Fibroblast of gingiva (primary cell): ENCODE measurements around the gene PPP1R14D.
"Not testable (repeated sequence)": the region's sequence is repeated elsewhere in the genome, so short reads cannot be mapped to it uniquely, and the experiment has no call there.

Experiments
- DNase-seq: peaks from one replicate; pipeline ENCODE4 v3.0.0-alpha.2; 2011; ENCODE audit warnings: low read depth

Gene PPP1R14D, protein sequence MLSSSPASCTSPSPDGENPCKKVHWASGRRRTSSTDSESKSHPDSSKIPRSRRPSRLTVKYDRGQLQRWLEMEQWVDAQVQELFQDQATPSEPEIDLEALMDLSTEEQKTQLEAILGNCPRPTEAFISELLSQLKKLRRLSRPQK

DNA sequence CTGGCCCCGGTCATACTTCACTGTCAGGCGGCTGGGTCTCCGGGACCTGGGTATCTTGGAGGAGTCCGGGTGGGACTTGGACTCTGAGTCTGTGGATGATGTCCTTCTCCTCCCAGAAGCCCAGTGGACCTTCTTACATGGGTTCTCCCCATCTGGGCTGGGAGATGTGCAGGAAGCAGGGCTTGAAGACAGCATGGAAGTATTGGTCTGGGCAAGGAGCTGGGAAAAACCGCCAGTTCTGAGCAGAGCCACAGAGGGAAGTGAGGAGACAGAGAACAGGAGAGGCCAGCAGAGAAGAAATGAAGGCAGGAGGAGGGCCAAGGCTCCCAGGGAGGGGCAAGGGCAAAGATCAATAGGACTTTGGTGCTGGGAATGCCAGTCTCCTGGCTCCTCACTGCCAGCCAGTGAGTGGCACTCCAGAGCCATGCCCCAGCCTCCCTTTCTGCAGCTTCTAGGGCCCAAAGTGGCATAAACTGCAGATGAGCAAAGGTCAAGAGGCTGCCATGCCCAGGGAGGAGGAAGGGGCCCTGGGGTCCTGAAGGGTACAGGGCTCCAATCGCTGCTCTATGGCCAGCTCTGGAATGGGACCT lies at the start of gene PPP1R14D:
PPP1R14D (minus strand) TSS at position 262 of the 590 bp plus-strand sequence; CDS start at position 195, 67 bp downstream.
- DNase-seq = no peak

DNA sequence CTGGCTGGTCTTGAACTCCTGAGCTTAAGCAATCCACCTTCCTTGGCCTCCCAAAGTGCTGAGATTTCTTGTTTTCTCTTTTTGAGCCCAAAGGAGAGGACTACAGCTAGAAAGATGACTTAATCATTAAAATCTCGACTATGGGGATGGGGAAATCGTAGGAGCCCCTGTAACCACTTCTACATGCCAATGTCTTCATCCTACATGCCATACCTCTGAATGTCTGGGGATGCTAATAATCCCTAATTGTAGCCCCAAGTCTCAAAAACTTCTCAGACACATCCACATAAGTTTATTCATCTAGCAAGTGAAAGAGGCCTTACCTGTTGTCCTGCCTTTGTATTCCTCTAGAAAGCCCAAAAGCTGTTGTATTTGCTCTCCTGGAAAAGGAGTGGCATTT lies 49.2 kb upstream of the PPP1R14D start:
- no peak for DNase-seq

DNA sequence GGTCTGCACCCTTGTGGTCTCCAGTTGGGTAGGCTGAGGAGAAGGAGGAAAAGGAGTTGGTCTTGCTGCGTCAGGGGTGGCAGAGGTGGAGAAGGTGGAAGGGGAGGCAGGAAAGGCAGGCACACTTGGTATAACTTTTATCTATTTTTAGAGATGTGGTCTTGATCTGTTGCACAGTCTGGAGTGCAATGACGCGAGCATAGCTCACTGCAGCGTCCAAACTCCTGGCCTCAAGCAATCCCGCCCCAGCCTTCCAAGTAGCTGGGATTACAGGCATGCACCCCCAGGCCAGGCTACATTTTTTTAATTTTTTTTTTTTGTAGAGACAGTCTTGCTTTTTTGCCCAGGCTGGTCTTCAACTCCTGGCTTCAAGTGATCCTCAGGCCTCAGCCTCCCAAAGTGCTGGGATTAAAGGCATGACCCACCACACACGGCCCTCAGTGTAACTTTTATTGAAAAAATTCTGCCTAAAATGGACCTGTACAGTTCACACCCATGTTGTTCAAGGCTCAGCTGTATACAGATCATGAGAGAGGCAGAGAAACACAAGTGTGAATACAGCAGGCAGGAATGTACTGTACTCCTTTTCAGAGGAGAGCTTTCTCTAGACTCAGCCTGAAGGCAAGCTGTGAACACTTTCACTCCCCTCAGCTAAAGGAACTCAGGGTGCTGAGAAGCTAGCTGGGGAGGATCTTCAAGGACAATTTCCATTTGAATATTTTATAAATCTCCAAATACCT lies 47.7 kb upstream of the PPP1R14D start:
- DNase-seq = no peak

DNA sequence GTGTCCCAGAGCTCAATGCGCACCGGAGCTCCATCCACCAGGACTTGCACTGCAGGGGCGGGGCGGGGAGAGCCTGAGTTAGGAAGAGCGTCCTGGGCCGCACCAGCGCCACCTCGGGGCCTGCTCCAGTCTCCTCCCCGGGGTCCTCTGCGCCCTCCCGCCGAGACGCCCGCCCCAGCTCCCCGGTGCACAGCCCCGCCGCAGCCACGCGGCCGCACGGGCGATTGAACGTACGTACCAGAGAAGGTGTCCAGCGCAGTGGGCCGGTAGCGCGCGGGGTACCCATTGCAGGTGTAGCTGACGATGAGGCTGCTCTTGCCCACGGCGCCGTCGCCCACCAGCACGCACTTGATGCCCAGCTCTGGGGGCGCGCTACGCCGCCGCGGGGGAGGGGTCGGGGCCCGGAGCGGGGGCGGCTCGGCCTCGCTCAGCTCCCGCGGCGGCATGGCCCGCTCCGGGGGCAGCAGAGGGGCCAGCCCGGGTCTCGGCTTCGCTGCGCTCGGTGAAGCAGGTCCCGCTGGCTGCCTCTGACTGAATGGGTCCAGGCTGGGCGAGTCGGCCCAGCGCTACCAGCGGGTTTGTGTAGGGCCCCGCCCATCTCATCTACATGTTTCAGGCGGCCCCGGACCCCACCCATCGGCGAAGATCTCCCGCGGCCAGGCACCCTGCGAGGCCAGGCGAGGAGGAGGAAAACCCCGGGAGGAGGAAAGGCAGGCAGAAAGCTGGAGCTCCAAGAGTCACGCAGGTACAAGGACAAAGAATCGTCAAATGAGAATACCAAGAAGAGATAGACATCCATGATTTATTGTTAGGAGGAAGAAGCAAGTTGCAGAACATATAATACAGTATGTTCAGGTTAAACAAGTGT lies 45.4 kb upstream of the PPP1R14D start, which contains the start of gene RHOV:
RHOV (minus strand) TSS at position 541 of the 868 bp plus-strand sequence; CDS start at position 446, 95 bp downstream.
- DNase-seq = peak; percentile 12

DNA sequence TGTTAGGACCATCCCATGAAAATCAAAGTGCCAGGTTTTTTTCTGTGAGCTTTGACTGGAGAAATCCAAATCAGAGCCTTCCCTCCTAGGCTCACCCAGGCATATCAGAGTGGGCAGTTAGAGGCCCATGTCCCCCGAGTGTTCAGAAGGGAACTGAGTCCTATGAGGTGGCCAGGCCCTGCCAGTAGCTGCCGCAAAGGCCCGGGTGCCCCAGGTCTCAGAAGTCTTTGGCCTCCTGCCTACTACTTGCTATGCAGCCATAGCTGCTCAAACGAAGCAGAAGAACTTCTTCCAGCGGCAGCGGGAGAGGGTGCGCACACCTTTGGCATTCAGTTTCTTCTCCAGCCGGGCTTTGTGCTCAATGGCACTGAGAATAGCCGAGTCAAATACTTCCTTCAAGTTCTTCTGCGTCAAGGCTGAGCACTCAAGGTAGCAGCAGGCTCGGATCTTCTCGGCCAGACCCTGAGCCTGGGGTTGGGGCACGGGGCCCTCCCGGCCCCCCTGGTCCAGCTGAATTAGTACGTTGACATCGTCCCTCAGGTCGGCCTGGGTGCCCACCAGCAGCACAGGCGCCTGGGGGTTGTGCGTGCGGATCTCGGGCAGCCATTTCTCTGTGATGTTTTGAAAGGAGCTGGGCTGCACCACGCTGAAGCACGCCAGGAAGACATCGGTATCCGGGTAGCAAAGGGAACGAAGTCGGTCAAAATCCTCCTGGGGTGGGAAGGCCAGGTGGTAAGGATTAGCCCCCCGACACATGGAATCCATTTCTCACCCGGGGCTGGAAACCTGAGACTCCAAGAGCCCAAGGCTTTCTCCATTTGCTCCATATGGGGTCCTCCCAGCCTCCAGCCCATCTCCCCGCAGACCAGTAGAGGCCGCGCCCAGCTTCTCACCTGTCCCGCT lies 44.5 kb upstream of the PPP1R14D start:
- DNase-seq = no peak

DNA sequence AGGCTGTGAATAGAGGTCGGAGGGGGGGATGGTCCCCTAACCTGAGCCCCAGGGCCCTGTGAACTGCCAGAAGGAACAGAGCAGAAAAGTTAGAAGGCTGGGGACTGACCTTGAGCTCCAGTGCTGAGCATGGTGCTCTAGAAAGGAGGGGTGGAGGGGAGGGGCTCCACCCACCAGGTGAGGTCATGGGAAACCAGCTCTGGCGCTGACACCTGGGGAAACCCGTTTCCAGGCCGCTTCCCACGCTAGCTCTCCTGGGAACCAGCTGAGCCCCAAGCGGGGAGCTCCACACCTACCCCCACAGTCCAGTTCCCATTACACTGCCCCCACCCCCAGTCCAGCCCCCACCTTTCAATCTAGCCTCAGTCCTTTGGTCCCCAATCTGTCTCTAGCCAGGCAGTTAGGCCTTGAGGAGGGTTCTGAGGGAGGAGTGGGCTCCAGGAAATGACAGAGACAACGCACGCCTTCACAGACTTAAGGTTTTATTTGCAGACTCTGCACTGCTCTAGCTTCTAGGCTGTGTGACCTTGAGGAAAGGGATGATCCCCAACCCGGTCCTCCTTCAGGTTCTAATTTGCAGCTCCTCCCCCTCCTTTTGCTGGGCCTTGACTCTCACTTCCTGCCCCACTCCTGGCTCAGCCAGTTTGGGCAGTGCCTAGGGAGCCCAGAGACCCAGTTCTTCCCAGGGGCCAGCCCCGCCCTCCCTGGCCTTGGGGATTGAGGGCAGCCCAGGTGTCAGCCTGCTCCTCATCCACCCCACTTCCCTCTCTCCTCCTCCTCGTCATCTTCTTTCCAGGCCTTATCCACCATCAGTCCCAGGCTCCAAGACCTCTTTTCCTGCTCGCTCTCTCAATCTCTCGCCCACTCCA lies 43.5 kb upstream of the PPP1R14D start:
- no peak for DNase-seq

DNA sequence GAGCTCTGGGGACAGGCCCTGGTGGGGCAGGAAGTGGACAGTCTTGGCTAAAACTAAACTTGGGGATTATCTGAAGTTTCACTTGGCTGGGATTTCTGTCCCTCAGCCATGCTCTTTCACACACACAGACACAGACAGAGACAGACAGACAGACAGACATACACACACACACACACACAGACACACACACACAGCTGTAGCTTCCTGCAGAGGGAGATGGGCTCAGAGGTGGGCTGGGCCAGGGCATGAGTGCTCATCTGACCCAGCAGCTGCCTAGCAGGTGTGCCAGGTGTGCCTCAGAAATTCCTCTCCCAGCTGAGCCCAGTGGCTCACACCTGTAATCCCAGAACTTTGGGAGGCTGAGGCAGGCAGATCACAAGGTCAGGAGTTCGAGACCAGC lies 42.2 kb upstream of the PPP1R14D start:
- no peak for DNase-seq

DNA sequence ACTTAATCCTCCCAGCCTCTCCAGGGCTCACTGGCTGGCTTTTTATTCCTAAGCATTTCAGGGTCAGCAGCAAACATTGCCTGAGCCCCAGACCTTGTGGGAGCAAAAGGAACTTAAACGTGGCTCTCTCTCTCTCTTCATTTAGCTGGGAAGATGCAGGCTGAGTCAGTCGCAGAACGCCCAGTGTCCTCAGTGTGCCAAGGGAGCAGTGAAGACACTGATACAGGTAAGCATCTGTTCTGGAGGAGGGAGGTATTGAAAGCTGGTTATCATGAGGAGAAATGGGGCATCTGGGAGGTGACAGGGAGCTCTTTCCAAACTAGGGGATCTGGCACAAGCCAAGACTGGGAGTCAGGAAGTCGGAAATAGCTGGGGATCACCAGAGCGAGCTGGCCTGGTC lies 41.2 kb upstream of the PPP1R14D start:
- no peak for DNase-seq

DNA sequence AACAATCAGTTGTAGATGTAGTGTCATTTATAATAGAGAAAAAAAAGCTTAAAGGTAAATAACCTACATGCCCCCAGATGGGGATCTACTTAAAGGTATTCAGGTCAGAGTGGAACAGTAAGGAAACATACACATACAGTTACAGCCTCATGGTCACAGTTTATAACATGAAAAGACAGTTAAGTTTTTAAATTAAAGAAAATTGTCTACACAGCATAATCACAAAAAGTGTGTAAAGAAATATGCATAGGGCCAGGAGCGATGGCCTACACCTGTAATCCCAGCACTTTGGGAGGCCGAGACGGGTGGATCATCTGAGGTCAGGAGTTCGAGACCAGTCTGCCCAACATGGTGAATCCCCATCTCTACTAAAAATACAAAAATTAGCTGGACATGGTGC lies 38.7 kb upstream of the PPP1R14D start:
- no peak for DNase-seq

DNA sequence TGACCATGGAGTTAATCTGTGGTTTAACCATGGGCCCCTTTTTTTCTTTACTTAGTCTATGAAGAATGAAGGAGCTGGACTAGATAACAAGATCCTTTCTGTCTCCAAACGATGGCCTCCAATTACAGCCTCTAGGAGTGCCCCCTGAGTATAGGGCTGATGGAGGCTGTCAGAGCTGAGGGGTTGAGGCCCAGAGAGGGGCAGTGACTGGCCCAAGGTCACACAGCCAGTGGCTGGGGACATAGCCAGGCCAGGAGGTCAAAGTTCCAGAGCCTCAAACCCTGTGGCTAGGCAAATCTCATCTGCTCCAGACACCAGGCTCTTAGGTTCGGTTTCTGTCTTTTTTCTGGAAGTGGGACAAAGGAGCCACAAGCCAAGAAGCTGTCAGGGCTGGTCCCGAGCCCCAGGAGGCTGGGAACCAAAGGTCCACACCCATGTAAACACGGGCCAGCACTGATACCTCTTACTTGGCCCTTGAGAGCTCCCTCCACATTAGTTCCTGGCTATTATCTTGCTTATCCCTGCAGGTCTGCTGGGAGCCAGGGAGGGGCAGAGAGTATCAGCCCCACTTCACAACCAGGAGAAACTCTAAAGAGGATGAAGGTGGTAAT lies 35.3 kb upstream of the PPP1R14D start:
- DNase-seq = no peak

DNA sequence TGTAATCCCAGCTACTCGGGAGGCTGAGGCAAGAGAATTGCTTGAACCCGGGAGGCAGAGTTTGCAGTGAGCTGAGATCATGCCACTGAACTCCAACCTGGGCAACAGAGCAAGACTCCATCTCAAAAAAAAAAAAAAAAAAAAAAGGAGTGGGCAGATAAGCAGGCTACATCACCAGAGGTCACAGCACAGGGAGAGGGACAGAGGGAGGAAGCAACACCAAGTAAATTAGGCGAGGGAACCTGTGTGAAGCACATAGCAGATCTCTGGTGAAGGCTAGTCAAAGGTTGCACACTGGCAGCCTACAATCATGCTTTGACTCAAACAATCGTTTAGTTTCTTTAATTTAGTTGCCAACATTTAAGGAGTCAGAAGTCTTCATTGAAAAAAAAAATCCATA lies 32.6 kb upstream of the PPP1R14D start:
- DNase-seq = not testable (repeated sequence)

DNA sequence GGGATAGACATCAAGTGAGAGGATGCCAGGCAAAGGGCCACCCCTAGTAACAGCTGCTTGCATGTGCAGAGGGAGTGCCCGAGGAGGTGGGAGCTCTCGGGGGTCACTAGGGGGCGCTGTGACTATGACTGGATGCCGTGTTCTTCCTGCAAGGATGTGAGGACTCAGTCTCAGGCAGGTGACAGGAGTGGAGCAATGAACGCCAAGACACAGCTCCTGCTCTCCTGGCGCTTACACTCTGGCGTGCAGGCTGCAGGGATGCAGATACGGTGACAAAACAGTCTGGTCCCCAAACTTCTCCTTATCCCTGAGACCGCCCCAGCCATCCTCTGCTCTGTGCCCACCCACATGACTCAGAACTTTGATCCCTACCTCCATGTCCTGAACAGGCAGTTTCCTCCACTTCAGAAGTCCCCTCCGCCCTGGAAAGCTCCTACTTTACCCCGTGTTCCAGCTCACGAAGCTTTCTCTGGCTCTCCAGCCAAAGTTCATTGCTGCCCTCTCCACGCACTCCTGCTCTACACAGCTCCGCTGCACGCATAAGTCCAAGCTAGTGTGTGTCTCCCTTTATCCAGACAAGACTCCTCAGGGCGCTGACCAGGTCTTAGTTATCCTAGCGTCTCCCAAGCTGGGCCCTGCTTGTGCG lies 30.8 kb upstream of the PPP1R14D start:
- peak; percentile 48 for DNase-seq

DNA sequence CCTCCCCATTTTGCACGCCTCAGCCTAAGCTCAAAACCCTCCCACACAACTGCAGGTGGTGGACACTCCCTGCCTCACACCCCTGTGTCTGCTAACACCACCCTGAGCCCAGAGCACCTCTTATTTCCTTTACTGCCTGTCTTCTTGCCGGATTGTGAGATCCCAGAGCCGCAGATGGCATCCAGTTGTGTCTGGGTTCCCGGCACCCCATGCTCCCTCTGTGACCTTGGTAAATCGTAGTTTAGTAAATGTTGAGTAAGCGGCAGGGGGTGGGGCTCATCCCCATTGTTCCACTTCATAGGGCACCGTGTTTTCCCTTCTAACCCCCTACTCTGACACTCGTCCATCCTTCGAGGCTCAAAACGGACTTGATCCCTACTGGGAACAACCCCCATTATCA lies 30.2 kb upstream of the PPP1R14D start:
- no peak for DNase-seq

DNA sequence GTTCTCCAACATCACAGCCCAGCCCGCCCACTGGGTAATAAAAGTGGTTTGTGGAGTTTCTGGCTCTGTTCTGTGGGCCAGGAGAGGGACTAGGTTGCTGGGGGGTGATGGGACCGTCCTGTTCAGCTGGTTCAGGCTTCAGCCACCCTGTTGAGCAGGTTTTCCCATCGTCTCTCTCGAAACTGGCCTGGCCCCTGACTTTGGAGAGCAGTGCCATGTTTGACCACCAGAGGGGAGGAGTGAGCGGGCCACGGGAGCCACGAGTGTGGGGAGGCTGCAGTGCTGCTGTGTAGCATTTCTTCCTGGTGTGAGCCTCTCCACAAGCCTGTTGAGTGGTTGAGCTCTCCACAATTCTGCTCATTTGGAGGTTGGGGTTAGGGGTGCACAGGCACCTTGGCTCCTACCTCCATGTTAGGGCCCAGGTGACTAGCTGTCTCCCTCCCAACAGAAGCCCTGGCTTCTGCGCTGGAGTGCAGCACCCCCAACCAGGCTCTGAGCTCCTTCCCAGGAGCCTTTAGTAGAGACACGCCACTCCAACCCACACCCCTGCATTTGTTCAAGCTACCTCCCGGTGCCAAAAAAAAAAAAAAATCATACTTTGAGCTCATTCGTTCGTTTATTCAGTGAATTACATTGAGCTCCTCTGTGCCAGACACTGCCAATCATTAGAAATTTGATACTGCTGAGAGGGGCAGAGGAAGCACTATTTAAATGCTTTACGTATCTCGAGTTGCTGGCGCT lies 29.3 kb upstream of the PPP1R14D start:
- peak; percentile 32 for DNase-seq

DNA sequence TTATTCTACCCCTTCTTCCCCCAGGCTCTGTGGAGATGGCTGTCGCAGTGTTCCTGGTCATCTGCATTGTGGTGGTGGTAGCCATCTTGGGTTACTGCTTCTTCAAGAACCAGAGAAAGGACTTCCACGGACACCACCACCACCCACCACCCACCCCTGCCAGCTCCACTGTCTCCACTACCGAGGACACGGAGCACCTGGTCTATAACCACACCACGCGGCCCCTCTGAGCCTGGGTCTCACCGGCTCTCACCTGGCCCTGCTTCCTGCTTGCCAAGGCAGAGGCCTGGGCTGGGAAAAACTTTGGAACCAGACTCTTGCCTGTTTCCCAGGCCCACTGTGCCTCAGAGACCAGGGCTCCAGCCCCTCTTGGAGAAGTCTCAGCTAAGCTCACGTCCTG lies 28.2 kb upstream of the PPP1R14D start:
- no peak for DNase-seq

DNA sequence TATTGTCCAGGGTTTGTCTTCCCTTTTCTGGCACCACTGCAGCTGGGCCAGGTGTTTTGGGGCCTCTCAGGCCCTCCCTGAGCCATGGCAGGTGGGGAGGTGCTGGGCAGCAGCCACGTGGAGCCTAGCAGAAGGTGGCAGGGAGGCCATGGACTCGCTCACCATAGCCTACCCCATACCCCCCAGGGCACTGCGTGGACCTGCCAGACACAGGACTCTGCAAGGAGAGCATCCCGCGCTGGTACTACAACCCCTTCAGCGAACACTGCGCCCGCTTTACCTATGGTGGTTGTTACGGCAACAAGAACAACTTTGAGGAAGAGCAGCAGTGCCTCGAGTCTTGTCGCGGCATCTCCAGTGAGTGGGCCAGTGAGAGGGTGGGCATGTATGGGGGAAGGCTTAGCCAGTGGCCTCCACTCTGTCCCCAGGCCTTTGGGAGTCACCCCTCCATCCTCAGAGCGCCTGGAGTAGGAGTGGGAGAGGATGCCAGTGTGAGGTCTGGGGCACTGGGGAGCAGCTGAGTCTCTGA lies 27.3 kb upstream of the PPP1R14D start:
- DNase-seq = no peak

DNA sequence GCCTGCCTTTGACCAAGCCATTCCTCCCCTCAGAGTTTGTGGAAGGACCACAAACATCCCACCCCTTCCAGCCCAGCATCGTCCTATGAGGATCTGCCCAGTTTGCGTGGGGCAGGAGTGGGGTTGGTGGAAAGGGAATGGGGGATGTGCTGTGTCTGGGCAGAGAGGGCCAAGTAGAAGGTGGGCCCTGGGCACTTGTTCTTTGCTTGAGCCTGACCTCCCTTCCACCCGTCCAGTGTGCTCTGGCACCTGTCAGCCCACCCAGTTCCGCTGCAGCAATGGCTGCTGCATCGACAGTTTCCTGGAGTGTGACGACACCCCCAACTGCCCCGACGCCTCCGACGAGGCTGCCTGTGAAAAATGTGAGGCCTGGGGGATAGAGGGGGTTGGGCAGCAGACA lies 25.7 kb upstream of the PPP1R14D start:
- no peak for DNase-seq

DNA sequence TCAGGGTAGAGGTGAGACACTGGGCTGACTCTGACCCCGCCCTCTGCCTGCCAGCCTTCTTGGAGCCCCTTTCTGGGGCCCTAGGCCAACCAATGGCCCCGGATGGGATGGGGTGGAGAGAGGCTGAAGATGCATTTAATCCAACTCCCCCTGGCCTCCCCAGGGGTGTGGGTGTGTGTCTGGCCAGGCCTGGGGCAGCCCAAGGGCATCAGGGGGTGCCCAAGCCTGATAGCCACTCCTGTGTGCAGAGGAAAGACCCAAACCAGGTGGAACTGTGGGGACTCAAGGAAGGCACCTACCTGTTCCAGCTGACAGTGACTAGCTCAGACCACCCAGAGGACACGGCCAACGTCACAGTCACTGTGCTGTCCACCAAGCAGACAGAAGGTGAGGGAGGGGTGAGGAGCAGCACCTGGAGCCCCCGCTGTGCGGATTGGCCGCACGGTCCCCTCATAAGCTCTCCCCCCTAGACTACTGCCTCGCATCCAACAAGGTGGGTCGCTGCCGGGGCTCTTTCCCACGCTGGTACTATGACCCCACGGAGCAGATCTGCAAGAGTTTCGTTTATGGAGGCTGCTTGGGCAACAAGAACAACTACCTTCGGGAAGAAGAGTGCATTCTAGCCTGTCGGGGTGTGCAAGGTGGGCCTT lies 24.9 kb upstream of the PPP1R14D start:
- DNase-seq = no peak
